PC-9 (cell line): ENCODE measurements around the gene YTHDF2.

Experiments used
- CTCF ChIP-seq: fragments of 200-600 bp; sonication (generic); conservative IDR thresholded peaks from 2 replicates; pipeline ENCODE4 v1.6.1; 2017; ENCODE audit warnings: mixed run types, antibody characterized with exemption, mild to moderate bottlenecking, moderate library complexity
- EZH2 ChIP-seq: fragments of 200-600 bp; sonication (generic); IDR thresholded peaks from 2 replicates; pipeline ENCODE4 v1.8.0; 2017; ENCODE audit warnings: antibody characterized with exemption, low read depth

GRCh38 chr1:28817133-28817532, 80.4 kb downstream of the YTHDF2 start:
- TF ChIP-seq CTCF (no peak), EZH2 (no peak)
